Suprapubic skin (tissue), 4 donors: ENCODE results near the gene SLC23A1. TPM values are rescaled to one million over a fixed set of nuclear protein-coding genes. Genes with fewer than 3 reads are reported as not detected.

ENCODE experiments used
- DNase-seq, 2 donors: peaks; one replicate each; pipeline ENCODE4 v3.0.0-alpha.2; 2019; ENCODE audit warnings: low spot score in 2 of 2
- H3K27ac ChIP-seq: fragments of 200-600 bp; sonication (generic); one replicate; pipeline ENCODE4 v1.5.1; 2019
- H3K27me3 ChIP-seq: fragments of 200-600 bp; sonication (generic); one replicate; pipeline ENCODE4 v1.5.1; 2019
- H3K36me3 ChIP-seq: fragments of 200-600 bp; sonication (generic); one replicate; pipeline ENCODE4 v1.5.1; 2019
- H3K4me1 ChIP-seq: fragments of 200-600 bp; sonication (generic); one replicate; pipeline ENCODE4 v1.5.1; 2019
- H3K4me3 ChIP-seq: fragments of 200-600 bp; sonication (generic); one replicate; pipeline ENCODE4 v1.5.1; 2019; ENCODE audit warnings: mild to moderate bottlenecking
- H3K9me3 ChIP-seq: fragments of 200-600 bp; sonication (generic); one replicate; pipeline ENCODE4 v1.5.1; 2019
- CTCF ChIP-seq, 2 donors: fragments of 200-600 bp in 1 of 2; fragments of 450-650 bp in 1 of 2; sonication (generic) in 1 of 2; IDR thresholded peaks; one replicate each; pipeline ENCODE4 v1.5.1; 2016 to 2019; ENCODE audit warnings: antibody characterized with exemption in 2 of 2, mild to moderate bottlenecking in 1 of 2, moderate library complexity in 1 of 2
- EP300 ChIP-seq: sonication (generic); formaldehyde crosslinking; IDR thresholded peaks from one replicate; pipeline ENCODE4 v1.6.1; 2017; ENCODE audit warnings: antibody characterized with exemption
- POLR2A ChIP-seq, 2 donors: fragments of 450-650 bp; IDR thresholded peaks; one replicate each; pipeline ENCODE4 v1.6.1; 2017; ENCODE audit warnings: antibody characterized with exemption in 2 of 2, mild to moderate bottlenecking in 2 of 2, moderate library complexity in 2 of 2
- POLR2AphosphoS5 ChIP-seq, 3 donors: sonication (generic); formaldehyde crosslinking; IDR thresholded peaks; one replicate each; pipeline ENCODE4 v1.6.1; 2017; ENCODE audit warnings: antibody characterized with exemption in 3 of 3
- WGBS: methylation state at CpG from one replicate; pipeline ENCODE4 v1.1.5; 2018; 5-methylcytosine and 5-hydroxymethylcytosine counted together
- total RNA-seq, 4 donors: library from RNA; depleted of rRNA; stranded (reverse); fragments of >200 nt; gene quantifications; one replicate each; pipeline ENCODE4 v1.1.0, GENCODE V29; 2016

Gene SLC23A1
- total RNA-seq, 4 donors from 2014 or later: 2.3 to 6.4 (median 3.0) TPM; not detected in 1

GRCh38 chr5:139378941-139379361 lies 4.1 kb downstream of the SLC23A1 start:
- H3K4me3 ChIP-seq: no peak overlapping the region
- no peaks in the 10 kb centered on the region for H3K27me3 ChIP-seq
- TF ChIP-seq EP300 (no peak), CTCF (IDR thresholded peaks at IDR 0.05) (no peak), POLR2AphosphoS5 (IDR thresholded peaks at IDR 0.05) (no peak), POLR2A (IDR thresholded peaks at IDR 0.05) (no peak)
- WGBS: 74% methylated on average over 10 of the region's 13 CpGs
- DNase-seq: peak; percentile 56 to 77
- H3K9me3 ChIP-seq: no peaks in the 10 kb centered on the region
- no peak overlapping the region for H3K27ac ChIP-seq
- H3K36me3 ChIP-seq: peaks cover 8% of the 10 kb centered on the region
- peaks cover 28% of the 10 kb centered on the region for H3K4me1 ChIP-seq

GRCh38 chr5:139378101-139378825 lies 4.8 kb downstream of the SLC23A1 start:
- no peaks in the 10 kb centered on the region for H3K9me3 ChIP-seq
- peak; percentile 63 to 73 for DNase-seq
- TF ChIP-seq POLR2A (IDR thresholded peaks at IDR 0.05) (no peak), POLR2AphosphoS5 (IDR thresholded peaks at IDR 0.05) (no peak), EP300 (no peak), CTCF (IDR thresholded peaks at IDR 0.05) (no peak)
- no peak overlapping the region for H3K4me3 ChIP-seq
- peaks cover 8% of the 10 kb centered on the region for H3K36me3 ChIP-seq
- H3K27ac ChIP-seq: no peak overlapping the region
- no peaks in the 10 kb centered on the region for H3K27me3 ChIP-seq
- H3K4me1 ChIP-seq: peaks cover 27% of the 10 kb centered on the region
- WGBS: 65% methylated on average over 47 of the region's 47 CpGs

GRCh38 chr5:139377226-139377625 lies 5.9 kb downstream of the SLC23A1 start:
- 92% methylated on average over 3 of the region's 3 CpGs for WGBS
- Histone ChIP-seq H3K27me3 (no peaks in the 10 kb centered on the region), H3K4me1 (peaks cover 21% of the 10 kb centered on the region), H3K9me3 (no peaks in the 10 kb centered on the region), H3K4me3 (no peak overlapping the region), H3K36me3 (peaks cover 8% of the 10 kb centered on the region), H3K27ac (no peak overlapping the region)
- TF ChIP-seq POLR2AphosphoS5 (IDR thresholded peaks at IDR 0.05): no peak
- no peak for TF ChIP-seq EP300
- no peak for TF ChIP-seq POLR2A (IDR thresholded peaks at IDR 0.05)
- peak; percentile 43 to 50 for DNase-seq

GRCh38 chr5:139376364-139376763 lies 6.7 kb downstream of the SLC23A1 start:
- no peak overlapping the region for H3K4me3 ChIP-seq
- 88% methylated on average over 7 of the region's 7 CpGs for WGBS
- no peak for DNase-seq
- H3K4me1 ChIP-seq: peaks cover 21% of the 10 kb centered on the region
- no peaks in the 10 kb centered on the region for H3K9me3 ChIP-seq
- no peak overlapping the region for H3K27ac ChIP-seq
- H3K27me3 ChIP-seq: no peaks in the 10 kb centered on the region
- H3K36me3 ChIP-seq: peaks cover 15% of the 10 kb centered on the region
- TF ChIP-seq POLR2AphosphoS5 (IDR thresholded peaks at IDR 0.05) (no peak), CTCF (IDR thresholded peaks at IDR 0.05) (no peak), EP300 (no peak), POLR2A (IDR thresholded peaks at IDR 0.05) (no peak)

- H3K36me3 ChIP-seq: peaks cover 30% of the 10 kb centered on the region
- DNase-seq: no peak
These were observed 8.2 kb downstream of the SLC23A1 start for GRCh38 chr5:139374909-139375308.

More at GRCh38 chr5:139374909-139375308, 8.2 kb downstream of the SLC23A1 start:
- peaks cover 21% of the 10 kb centered on the region for H3K4me1 ChIP-seq
- H3K9me3 ChIP-seq: no peaks in the 10 kb centered on the region
- no peaks in the 10 kb centered on the region for H3K27me3 ChIP-seq
- WGBS: 100% methylated on average over 2 of the region's 2 CpGs
- H3K4me3 ChIP-seq: no peak overlapping the region
- no peak for TF ChIP-seq EP300
- no peak for TF ChIP-seq POLR2A (IDR thresholded peaks at IDR 0.05)
- no peak for TF ChIP-seq CTCF (IDR thresholded peaks at IDR 0.05)
- TF ChIP-seq POLR2AphosphoS5 (IDR thresholded peaks at IDR 0.05): no peak
- H3K27ac ChIP-seq: no peak overlapping the region
